DMS79 treated with DMSO at 0.1 percent for 48 hours (cell line): Measurements from ENCODE around the gene OCEL1.

Experiments
- DNase-seq: peaks from one replicate; lab custom pipeline; 2025; lab: John Stamatoyannopoulos, UW

OCEL1 gene

GRCh38 chr19:17240062-17240752, 14.2 kb downstream of the OCEL1 start:
- no peak for DNase-seq

GRCh38 chr19:17240826-17241399, 14.9 kb downstream of the OCEL1 start:
- no peak for DNase-seq

GRCh38 chr19:17242431-17243208, 16.6 kb downstream of the OCEL1 start:
- no peak for DNase-seq

GRCh38 chr19:17243211-17243829, 17.3 kb downstream of the OCEL1 start:
- no peak for DNase-seq

GRCh38 chr19:17243830-17244617, 18.0 kb downstream of the OCEL1 start:
- peak; percentile 4 for DNase-seq

GRCh38 chr19:17244618-17245534, 18.9 kb downstream of the OCEL1 start:
- no peak for DNase-seq

- DNase-seq: no peak
These were observed 19.5 kb downstream of the OCEL1 start, which contains the start of gene NR2F6 for GRCh38 chr19:17245535-17245984. Gene NR2F6, minus strand, starts transcription at chr19:17245919. Its CDS starts 699 bp downstream, at chr19:17245220.

GRCh38 chr19:17246681-17247425, 20.8 kb downstream of the OCEL1 start:
- DNase-seq: peak; percentile 45

GRCh38 chr19:17248011-17248776, 22.2 kb downstream of the OCEL1 start:
- peak; percentile 48 for DNase-seq

- DNase-seq: no peak
These were observed 24.0 kb downstream of the OCEL1 start for GRCh38 chr19:17249887-17250548.

- DNase-seq: no peak
These were observed 28.6 kb downstream of the OCEL1 start for GRCh38 chr19:17254636-17255035.

- peak; percentile 6 for DNase-seq
These were observed 29.2 kb downstream of the OCEL1 start for GRCh38 chr19:17255150-17255621.

GRCh38 chr19:17256130-17256529, 30.1 kb downstream of the OCEL1 start:
- DNase-seq: no peak

- DNase-seq: no peak
These were observed 33.2 kb downstream of the OCEL1 start for GRCh38 chr19:17259118-17259780.

GRCh38 chr19:17259934-17260333, 33.9 kb downstream of the OCEL1 start:
- no peak for DNase-seq

- DNase-seq: peak; percentile 89
These were observed 34.9 kb downstream of the OCEL1 start for GRCh38 chr19:17260842-17261325.

GRCh38 chr19:17262557-17262956, 36.5 kb downstream of the OCEL1 start:
- DNase-seq: no peak
